KOPT-K1 (cell line): Measurements from ENCODE around the gene AMPH.

Source experiments
- H3K27ac ChIP-seq: fragments of 200-600 bp; sonication (generic); 2 replicates; pipeline ENCODE4 v1.5.1; 2016; ENCODE audit warnings: antibody characterized with exemption, mild to moderate bottlenecking, low read depth, low read length; ENCODE audit not compliant: poor library complexity, severe bottlenecking
- H3K36me3 ChIP-seq: fragments of 200-600 bp; sonication (generic); 2 replicates; pipeline ENCODE4 v1.5.1; 2017; ENCODE audit warnings: antibody characterized with exemption, mild to moderate bottlenecking, low read length, moderate library complexity; ENCODE audit not compliant: insufficient read depth
- H3K9me3 ChIP-seq: fragments of 200-600 bp; sonication (generic); 2 replicates; pipeline ENCODE4 v1.5.1; 2017; ENCODE audit warnings: antibody characterized with exemption, low read length, mild to moderate bottlenecking; ENCODE audit not compliant: insufficient read depth, poor library complexity, severe bottlenecking

AMPH gene

GRCh38 chr7:38477333-38477732, 153.8 kb downstream of the AMPH start:
- H3K27ac ChIP-seq = no peak overlapping the region

GRCh38 chr7:38476764-38477163, 154.4 kb downstream of the AMPH start:
- Histone ChIP-seq H3K36me3 (no peaks in the 10 kb centered on the region), H3K27ac (no peak overlapping the region), H3K9me3 (peaks cover 4% of the 10 kb centered on the region)

More at GRCh38 chr7:38477333-38477732, 153.8 kb downstream of the AMPH start:
- H3K36me3 ChIP-seq = no peaks in the 10 kb centered on the region
- H3K9me3 ChIP-seq = peaks cover 4% of the 10 kb centered on the region

- Histone ChIP-seq H3K9me3 (no peaks in the 10 kb centered on the region), H3K27ac (no peak overlapping the region), H3K36me3 (no peaks in the 10 kb centered on the region)
These were observed 165.2 kb downstream of the AMPH start for GRCh38 chr7:38465956-38466355.

GRCh38 chr7:38463277-38464225, 167.6 kb downstream of the AMPH start:
- Histone ChIP-seq H3K36me3 (no peaks in the 10 kb centered on the region), H3K9me3 (no peaks in the 10 kb centered on the region), H3K27ac (no peak overlapping the region)

GRCh38 chr7:38462819-38463218, 168.4 kb downstream of the AMPH start:
- no peaks in the 10 kb centered on the region for H3K9me3 ChIP-seq
- H3K36me3 ChIP-seq = no peaks in the 10 kb centered on the region
- no peak overlapping the region for H3K27ac ChIP-seq

- no peaks in the 10 kb centered on the region for H3K9me3 ChIP-seq
- H3K36me3 ChIP-seq = no peaks in the 10 kb centered on the region
- no peak overlapping the region for H3K27ac ChIP-seq
These were observed 169.3 kb downstream of the AMPH start for GRCh38 chr7:38461887-38462286.

GRCh38 chr7:38453826-38454225, 177.3 kb downstream of the AMPH start:
- H3K36me3 ChIP-seq = no peaks in the 10 kb centered on the region
- H3K27ac ChIP-seq = no peak overlapping the region
- no peaks in the 10 kb centered on the region for H3K9me3 ChIP-seq

GRCh38 chr7:38453168-38453567, 178.0 kb downstream of the AMPH start:
- no peaks in the 10 kb centered on the region for H3K36me3 ChIP-seq
- H3K9me3 ChIP-seq = no peaks in the 10 kb centered on the region
- H3K27ac ChIP-seq = no peak overlapping the region

GRCh38 chr7:38452681-38453108, 178.5 kb downstream of the AMPH start:
- no peak overlapping the region for H3K27ac ChIP-seq
- H3K9me3 ChIP-seq = no peaks in the 10 kb centered on the region
- H3K36me3 ChIP-seq = no peaks in the 10 kb centered on the region

- Histone ChIP-seq H3K36me3 (no peaks in the 10 kb centered on the region), H3K27ac (no peak overlapping the region), H3K9me3 (no peaks in the 10 kb centered on the region)
These were observed 179.3 kb downstream of the AMPH start for GRCh38 chr7:38451840-38452239.

GRCh38 chr7:38448584-38449234, 182.5 kb downstream of the AMPH start:
- Histone ChIP-seq H3K9me3 (no peaks in the 10 kb centered on the region), H3K36me3 (no peaks in the 10 kb centered on the region), H3K27ac (no peak overlapping the region)

- Histone ChIP-seq H3K27ac (no peak overlapping the region), H3K36me3 (no peaks in the 10 kb centered on the region), H3K9me3 (no peaks in the 10 kb centered on the region)
These were observed 183.1 kb downstream of the AMPH start for GRCh38 chr7:38448054-38448453.

GRCh38 chr7:38438970-38439369, 192.2 kb downstream of the AMPH start:
- Histone ChIP-seq H3K9me3 (no peaks in the 10 kb centered on the region), H3K27ac (no peak overlapping the region), H3K36me3 (no peaks in the 10 kb centered on the region)

- Histone ChIP-seq H3K27ac (no peak overlapping the region), H3K36me3 (no peaks in the 10 kb centered on the region), H3K9me3 (no peaks in the 10 kb centered on the region)
These were observed 198.5 kb downstream of the AMPH start for GRCh38 chr7:38432671-38433070.

- Histone ChIP-seq H3K9me3 (no peaks in the 10 kb centered on the region), H3K27ac (no peak overlapping the region), H3K36me3 (no peaks in the 10 kb centered on the region)
These were observed 199.1 kb downstream of the AMPH start for GRCh38 chr7:38432080-38432479.
